ENCODE measurements around the gene NOVA2.

Gene NOVA2

DNA sequence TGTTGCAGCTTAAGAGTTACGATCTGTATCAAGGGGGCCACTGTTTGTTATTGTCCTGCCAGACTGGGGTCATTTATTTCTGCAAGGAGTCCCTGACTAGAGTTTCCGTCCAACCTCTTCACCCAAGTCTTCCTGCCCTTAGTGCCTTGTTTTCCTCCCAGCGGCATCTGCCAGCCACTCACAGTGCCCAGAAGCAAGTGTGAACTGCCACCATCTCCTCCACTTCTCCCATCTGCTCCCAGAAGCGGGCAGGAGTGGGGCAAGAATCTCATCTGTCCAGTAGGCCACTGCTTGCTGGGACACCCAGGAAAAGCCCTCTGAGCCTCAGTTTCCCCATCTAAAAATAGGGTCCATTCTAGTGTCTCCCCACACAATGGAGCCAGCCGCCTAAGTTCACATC is 4.0 kb downstream of the NOVA2 start:
- TF ChIP-seq TOX (CRISPR knock-in tag; IDR thresholded peaks at IDR 0.05; ENCODE audit: borderline replicate concordance): no peak
- no peak for TF ChIP-seq ARNTL (CRISPR knock-in tag; IDR thresholded peaks at IDR 0.05; ENCODE audit: borderline replicate concordance, low read depth)
- TF ChIP-seq BACH2 (CRISPR knock-in tag; IDR thresholded peaks at IDR 0.05; ENCODE audit: borderline replicate concordance): no peak
- TF ChIP-seq, protein P1, sequence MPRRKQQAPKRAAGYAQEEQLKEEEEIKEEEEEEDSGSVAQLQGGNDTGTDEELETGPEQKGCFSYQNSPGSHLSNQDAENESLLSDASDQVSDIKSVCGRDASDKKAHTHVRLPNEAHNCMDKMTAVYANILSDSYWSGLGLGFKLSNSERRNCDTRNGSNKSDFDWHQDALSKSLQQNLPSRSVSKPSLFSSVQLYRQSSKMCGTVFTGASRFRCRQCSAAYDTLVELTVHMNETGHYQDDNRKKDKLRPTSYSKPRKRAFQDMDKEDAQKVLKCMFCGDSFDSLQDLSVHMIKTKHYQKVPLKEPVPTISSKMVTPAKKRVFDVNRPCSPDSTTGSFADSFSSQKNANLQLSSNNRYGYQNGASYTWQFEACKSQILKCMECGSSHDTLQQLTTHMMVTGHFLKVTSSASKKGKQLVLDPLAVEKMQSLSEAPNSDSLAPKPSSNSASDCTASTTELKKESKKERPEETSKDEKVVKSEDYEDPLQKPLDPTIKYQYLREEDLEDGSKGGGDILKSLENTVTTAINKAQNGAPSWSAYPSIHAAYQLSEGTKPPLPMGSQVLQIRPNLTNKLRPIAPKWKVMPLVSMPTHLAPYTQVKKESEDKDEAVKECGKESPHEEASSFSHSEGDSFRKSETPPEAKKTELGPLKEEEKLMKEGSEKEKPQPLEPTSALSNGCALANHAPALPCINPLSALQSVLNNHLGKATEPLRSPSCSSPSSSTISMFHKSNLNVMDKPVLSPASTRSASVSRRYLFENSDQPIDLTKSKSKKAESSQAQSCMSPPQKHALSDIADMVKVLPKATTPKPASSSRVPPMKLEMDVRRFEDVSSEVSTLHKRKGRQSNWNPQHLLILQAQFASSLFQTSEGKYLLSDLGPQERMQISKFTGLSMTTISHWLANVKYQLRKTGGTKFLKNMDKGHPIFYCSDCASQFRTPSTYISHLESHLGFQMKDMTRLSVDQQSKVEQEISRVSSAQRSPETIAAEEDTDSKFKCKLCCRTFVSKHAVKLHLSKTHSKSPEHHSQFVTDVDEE (CRISPR knock-in tag; IDR thresholded peaks at IDR 0.05): no peak
- no peak for TF ChIP-seq GLIS3 (CRISPR knock-in tag; IDR thresholded peaks at IDR 0.05)
- no peak for TF ChIP-seq PPARA (CRISPR knock-in tag; IDR thresholded peaks at IDR 0.05; ENCODE audit: borderline replicate concordance)
- TF ChIP-seq ZNF70 (CRISPR knock-in tag; IDR thresholded peaks at IDR 0.05): no peak
- ATAC-seq: no peak

DNA sequence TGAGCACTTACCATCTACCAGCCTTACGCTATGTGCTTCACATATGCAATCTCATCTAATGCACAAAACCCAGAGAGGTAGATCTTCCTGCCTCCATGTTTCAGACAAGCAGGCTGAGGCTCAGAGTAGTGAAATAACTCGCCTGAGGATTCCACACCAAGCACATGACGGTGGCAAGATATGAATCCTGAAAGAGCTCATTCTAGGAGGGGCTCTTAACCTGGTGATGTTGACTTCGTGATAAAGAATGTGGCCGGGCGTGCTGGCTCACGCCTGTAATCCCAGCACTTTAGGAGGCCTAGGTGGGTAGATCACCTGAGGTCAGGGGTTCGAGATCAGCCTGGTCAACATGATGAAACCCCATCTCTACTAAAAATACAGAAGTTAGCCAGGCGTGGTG is 5.0 kb downstream of the NOVA2 start:
- TF ChIP-seq, protein P1 (CRISPR knock-in tag; IDR thresholded peaks at IDR 0.05): no peak
- TF ChIP-seq ESRRG (CRISPR knock-in tag; IDR thresholded peaks at IDR 0.05) (no peak), ZNF70 (CRISPR knock-in tag; IDR thresholded peaks at IDR 0.05) (no peak), TOX (CRISPR knock-in tag; IDR thresholded peaks at IDR 0.05; ENCODE audit: borderline replicate concordance) (no peak), RARB (CRISPR knock-in tag; IDR thresholded peaks at IDR 0.05) (no peak), ISL1 (CRISPR knock-in tag; IDR thresholded peaks at IDR 0.05) (no peak), ZFP30 (CRISPR knock-in tag; IDR thresholded peaks at IDR 0.05) (no peak), ZC3H10 (CRISPR knock-in tag; IDR thresholded peaks at IDR 0.05) (no peak), PPARA (CRISPR knock-in tag; IDR thresholded peaks at IDR 0.05; ENCODE audit: borderline replicate concordance) (no peak), ARNTL (CRISPR knock-in tag; IDR thresholded peaks at IDR 0.05; ENCODE audit: borderline replicate concordance, low read depth) (no peak), SNAI2 (CRISPR knock-in tag; IDR thresholded peaks at IDR 0.05) (no peak)
- TF ChIP-seq, protein P2, sequence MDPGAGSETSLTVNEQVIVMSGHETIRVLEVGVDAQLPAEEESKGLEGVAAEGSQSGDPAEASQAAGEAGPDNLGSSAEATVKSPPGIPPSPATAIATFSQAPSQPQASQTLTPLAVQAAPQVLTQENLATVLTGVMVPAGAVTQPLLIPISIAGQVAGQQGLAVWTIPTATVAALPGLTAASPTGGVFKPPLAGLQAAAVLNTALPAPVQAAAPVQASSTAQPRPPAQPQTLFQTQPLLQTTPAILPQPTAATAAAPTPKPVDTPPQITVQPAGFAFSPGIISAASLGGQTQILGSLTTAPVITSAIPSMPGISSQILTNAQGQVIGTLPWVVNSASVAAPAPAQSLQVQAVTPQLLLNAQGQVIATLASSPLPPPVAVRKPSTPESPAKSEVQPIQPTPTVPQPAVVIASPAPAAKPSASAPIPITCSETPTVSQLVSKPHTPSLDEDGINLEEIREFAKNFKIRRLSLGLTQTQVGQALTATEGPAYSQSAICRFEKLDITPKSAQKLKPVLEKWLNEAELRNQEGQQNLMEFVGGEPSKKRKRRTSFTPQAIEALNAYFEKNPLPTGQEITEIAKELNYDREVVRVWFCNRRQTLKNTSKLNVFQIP (CRISPR knock-in tag; IDR thresholded peaks at IDR 0.05; ENCODE audit: borderline replicate concordance, low read depth): no peak
- ATAC-seq: no peak

DNA sequence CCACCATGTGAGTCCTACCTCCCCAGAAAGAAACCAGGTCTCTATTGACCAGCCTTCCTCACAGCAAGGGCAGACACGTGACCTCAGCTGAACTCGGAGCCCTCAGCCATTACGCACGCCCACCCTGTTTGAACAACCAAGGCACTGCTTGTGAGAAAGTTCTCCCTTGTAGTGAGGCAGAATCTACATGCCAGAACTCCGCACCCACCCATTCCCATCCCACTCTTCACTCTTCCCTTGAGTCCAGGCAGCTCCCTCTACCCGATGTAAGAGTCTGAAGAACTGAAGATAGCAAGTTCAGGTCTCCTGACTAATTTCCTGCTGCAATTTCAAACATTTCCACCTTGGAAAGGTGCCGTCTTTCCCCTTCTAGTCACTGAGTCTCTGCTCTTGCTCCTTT is 6.4 kb downstream of the NOVA2 start:
- TF ChIP-seq GLIS3 (CRISPR knock-in tag; IDR thresholded peaks at IDR 0.05) (no peak), RARB (CRISPR knock-in tag; IDR thresholded peaks at IDR 0.05) (no peak), BACH2 (CRISPR knock-in tag; IDR thresholded peaks at IDR 0.05; ENCODE audit: borderline replicate concordance) (no peak), PPARA (CRISPR knock-in tag; IDR thresholded peaks at IDR 0.05; ENCODE audit: borderline replicate concordance) (no peak), ZNF8 (CRISPR knock-in tag; IDR thresholded peaks at IDR 0.05) (no peak)
- TF ChIP-seq, protein P3, sequence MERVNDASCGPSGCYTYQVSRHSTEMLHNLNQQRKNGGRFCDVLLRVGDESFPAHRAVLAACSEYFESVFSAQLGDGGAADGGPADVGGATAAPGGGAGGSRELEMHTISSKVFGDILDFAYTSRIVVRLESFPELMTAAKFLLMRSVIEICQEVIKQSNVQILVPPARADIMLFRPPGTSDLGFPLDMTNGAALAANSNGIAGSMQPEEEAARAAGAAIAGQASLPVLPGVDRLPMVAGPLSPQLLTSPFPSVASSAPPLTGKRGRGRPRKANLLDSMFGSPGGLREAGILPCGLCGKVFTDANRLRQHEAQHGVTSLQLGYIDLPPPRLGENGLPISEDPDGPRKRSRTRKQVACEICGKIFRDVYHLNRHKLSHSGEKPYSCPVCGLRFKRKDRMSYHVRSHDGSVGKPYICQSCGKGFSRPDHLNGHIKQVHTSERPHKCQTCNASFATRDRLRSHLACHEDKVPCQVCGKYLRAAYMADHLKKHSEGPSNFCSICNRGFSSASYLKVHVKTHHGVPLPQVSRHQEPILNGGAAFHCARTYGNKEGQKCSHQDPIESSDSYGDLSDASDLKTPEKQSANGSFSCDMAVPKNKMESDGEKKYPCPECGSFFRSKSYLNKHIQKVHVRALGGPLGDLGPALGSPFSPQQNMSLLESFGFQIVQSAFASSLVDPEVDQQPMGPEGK (CRISPR knock-in tag; IDR thresholded peaks at IDR 0.05; ENCODE audit: borderline replicate concordance): no peak
- TF ChIP-seq, protein P4, sequence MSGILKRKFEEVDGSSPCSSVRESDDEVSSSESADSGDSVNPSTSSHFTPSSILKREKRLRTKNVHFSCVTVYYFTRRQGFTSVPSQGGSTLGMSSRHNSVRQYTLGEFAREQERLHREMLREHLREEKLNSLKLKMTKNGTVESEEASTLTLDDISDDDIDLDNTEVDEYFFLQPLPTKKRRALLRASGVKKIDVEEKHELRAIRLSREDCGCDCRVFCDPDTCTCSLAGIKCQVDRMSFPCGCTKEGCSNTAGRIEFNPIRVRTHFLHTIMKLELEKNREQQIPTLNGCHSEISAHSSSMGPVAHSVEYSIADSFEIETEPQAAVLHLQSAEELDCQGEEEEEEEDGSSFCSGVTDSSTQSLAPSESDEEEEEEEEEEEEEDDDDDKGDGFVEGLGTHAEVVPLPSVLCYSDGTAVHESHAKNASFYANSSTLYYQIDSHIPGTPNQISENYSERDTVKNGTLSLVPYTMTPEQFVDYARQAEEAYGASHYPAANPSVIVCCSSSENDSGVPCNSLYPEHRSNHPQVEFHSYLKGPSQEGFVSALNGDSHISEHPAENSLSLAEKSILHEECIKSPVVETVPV (CRISPR knock-in tag; IDR thresholded peaks at IDR 0.05): no peak
- TF ChIP-seq, protein P2 (CRISPR knock-in tag; IDR thresholded peaks at IDR 0.05; ENCODE audit: borderline replicate concordance, low read depth): no peak
- no peak for ATAC-seq

All from SK-N-SH treated with all-trans-retinoic acid at 6 μM for 48 hours (cell line).